ENCODE results near the gene GCSAM. TPM values are rescaled to one million over a fixed set of nuclear protein-coding genes. Genes with fewer than 3 reads are reported as not detected.
A peak's percentile ranks its signal among the peaks of the same experiment; 100 is the strongest.

GCSAM gene
- total RNA-seq, 1 donor from 2014 or later: not detected

DNA sequence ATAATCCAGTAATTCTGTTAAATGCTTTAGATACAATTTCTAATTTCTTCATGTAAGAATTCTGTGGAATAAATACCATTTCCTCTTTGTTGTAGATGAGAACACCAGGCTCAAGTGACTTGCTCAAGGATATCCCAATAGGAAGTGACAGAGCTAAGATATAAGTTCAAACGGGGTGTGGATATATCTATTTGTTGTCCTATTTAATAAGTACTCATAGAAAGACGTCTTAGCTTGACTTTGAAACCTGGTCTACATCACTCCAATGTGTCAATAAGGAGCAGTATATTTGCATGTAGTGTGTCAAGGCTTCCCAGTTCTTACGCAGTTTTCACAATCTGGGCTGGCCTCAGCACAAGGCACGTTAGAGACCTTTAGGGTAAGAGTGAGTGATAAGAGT lies 4.7 kb upstream of the GCSAM start:
- no peak overlapping the region for H3K4me3 ChIP-seq (ENCODE audit: low read depth, low read length)
- H3K36me3 ChIP-seq (ENCODE audit: control insufficient read depth, insufficient read depth, low read length): no peaks in the 10 kb centered on the region
- DNase-seq (ENCODE audit: low read depth): no peak
- TF ChIP-seq, protein P1, sequence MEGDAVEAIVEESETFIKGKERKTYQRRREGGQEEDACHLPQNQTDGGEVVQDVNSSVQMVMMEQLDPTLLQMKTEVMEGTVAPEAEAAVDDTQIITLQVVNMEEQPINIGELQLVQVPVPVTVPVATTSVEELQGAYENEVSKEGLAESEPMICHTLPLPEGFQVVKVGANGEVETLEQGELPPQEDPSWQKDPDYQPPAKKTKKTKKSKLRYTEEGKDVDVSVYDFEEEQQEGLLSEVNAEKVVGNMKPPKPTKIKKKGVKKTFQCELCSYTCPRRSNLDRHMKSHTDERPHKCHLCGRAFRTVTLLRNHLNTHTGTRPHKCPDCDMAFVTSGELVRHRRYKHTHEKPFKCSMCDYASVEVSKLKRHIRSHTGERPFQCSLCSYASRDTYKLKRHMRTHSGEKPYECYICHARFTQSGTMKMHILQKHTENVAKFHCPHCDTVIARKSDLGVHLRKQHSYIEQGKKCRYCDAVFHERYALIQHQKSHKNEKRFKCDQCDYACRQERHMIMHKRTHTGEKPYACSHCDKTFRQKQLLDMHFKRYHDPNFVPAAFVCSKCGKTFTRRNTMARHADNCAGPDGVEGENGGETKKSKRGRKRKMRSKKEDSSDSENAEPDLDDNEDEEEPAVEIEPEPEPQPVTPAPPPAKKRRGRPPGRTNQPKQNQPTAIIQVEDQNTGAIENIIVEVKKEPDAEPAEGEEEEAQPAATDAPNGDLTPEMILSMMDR (IDR thresholded peaks at IDR 0.05; ENCODE audit: insufficient read depth, low read length, poor library complexity, severe bottlenecking): no peak
- no peaks in the 10 kb centered on the region for H3K27me3 ChIP-seq (ENCODE audit: control insufficient read depth, insufficient read depth, low read length)

DNA sequence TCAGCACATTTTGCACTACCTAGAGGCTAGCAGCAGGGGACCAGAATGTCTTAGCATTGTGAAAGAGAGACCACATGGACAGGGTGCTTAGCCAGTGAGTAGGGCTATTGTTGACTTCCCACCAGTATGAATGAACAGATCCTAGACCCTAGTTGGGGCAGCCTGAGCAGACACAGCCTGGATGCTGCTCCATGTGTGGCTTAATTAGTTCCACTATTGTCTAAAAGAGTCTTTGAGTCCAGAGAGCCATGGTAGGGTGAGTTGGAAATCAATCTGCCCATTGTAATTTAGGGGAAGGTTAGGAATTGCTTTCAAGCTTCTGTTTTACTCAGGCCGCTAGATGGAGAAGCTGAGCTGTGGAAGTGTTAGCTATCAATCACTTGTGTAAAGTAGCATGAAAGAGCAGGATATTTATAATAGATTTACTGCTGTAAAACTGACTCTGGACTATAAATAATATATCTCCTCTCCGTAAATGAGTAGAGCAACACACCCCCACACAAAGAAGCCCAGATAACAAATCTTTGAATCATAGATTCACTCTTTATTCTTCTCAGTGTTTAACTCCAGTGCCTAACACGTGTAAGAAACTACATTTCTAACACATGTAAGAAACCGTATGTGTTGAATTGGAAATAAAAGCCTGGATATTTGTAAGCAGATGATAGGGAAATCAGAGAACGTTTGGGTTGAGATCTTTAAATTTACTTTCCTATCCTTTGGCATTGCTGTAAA lies 4.1 kb upstream of the GCSAM start:
- H3K4me3 ChIP-seq (ENCODE audit: low read depth, low read length): no peak overlapping the region
- TF ChIP-seq, protein P1 (IDR thresholded peaks at IDR 0.05; ENCODE audit: insufficient read depth, low read length, poor library complexity, severe bottlenecking): peak; percentile 77
- H3K36me3 ChIP-seq (ENCODE audit: control insufficient read depth, insufficient read depth, low read length): no peaks in the 10 kb centered on the region
- H3K27me3 ChIP-seq (ENCODE audit: control insufficient read depth, insufficient read depth, low read length): no peaks in the 10 kb centered on the region
- no peak for DNase-seq (ENCODE audit: low read depth)

DNA sequence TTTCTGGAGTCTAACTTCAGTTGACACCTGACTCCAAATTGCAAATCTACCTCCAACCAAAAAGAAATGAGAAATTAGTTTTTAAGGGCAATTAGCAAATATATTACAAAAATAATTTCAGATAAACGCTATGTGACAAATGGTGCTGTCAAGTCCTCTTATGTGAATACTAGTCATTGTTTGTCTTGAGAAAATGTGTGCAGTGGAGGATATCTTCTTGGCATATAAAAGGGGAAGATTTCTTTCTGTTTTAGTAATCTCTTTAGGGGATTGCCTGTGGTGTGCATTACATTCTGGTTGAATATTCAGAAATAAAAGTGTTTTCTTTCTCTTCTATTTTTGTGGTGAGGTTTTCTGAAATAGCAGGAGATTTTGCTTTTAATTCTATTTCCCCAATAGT lies 3.0 kb upstream of the GCSAM start:
- TF ChIP-seq, protein P1 (IDR thresholded peaks at IDR 0.05; ENCODE audit: insufficient read depth, low read length, poor library complexity, severe bottlenecking): no peak
- Histone ChIP-seq H3K27me3 (ENCODE audit: control insufficient read depth, insufficient read depth, low read length) (no peaks in the 10 kb centered on the region), H3K4me3 (ENCODE audit: low read depth, low read length) (no peak overlapping the region), H3K36me3 (ENCODE audit: control insufficient read depth, insufficient read depth, low read length) (no peaks in the 10 kb centered on the region)
- DNase-seq (ENCODE audit: low read depth): no peak

DNA sequence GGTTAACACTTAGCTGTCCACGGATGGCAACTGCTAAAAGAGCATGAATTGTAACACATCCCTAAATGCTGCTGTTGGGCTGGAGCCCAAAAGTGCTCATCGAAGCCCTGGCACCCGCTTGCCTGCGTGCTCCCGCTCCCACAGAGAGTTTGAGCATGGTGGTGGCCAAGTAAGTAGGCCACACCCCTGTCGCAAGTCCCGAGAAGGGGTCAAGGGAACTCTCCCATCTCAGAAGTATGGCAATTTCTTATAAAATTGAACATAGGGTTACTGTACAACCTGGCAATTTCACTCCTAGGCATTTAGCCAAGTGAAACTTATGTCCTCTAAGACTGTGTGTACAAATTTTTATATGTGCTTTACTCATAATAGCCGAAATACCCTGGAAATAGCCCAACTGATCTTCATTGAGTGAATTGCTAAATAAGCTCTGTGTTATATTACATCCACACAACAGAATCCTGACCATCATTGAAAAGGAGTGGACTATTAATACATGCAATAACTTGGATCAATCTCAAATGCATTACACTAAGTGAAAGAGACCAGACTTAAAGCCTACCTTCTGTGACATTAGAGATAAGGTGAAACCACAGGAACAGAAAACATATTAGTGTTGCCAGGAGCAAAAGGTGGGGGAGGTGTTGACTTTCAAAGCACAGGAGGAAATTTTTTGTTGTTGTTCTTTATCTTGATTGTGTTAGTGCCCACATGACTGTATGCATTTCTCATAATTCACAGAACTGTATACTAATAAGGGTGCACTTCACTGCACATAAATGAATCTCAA lies 1.5 kb upstream of the GCSAM start:
- no peak overlapping the region for H3K4me3 ChIP-seq (ENCODE audit: low read depth, low read length)
- no peaks in the 10 kb centered on the region for H3K27me3 ChIP-seq (ENCODE audit: control insufficient read depth, insufficient read depth, low read length)
- H3K36me3 ChIP-seq (ENCODE audit: control insufficient read depth, insufficient read depth, low read length): no peaks in the 10 kb centered on the region
- TF ChIP-seq, protein P1 (IDR thresholded peaks at IDR 0.05; ENCODE audit: insufficient read depth, low read length, poor library complexity, severe bottlenecking): no peak
- no peak for DNase-seq (ENCODE audit: low read depth)

DNA sequence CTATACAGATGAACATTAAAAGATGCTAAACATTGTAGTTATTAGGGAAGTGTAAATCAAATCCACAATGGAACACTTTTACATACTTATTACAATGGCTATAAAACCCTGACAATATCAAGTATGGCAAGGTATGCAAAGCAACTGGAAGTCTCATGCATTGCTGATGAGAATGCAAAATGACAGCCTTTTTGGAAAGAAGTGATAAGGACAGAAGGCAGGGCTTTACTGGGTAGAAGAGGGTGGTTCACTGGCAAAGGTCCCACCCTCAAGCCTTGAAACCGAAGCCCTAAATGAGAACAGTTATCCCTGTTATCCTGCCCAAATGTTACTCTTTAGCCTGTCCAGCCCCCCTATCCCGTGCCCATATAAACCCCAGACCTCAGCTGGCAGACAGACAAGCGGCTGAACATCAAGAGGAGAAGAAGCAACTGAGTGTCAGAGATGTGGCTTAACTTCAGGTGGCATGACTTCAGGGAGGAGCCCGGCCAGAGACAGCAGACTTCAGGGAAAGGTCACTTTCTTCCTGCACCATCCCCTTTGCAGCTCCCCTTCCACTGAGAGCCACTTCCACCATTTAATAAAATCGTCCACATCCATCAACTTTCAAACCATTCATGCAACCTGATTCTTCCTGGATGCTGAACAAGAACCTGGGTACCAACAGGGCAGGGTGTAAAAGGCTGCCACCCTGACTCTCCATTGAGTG lies 732 bp upstream of the GCSAM start:
- DNase-seq (ENCODE audit: low read depth): no peak
- TF ChIP-seq, protein P1 (IDR thresholded peaks at IDR 0.05; ENCODE audit: insufficient read depth, low read length, poor library complexity, severe bottlenecking): no peak
- Histone ChIP-seq H3K27me3 (ENCODE audit: control insufficient read depth, insufficient read depth, low read length) (no peaks in the 10 kb centered on the region), H3K4me3 (ENCODE audit: low read depth, low read length) (no peak overlapping the region), H3K36me3 (ENCODE audit: control insufficient read depth, insufficient read depth, low read length) (no peaks in the 10 kb centered on the region)
